Panc1 (cell line): Measurements from ENCODE around the gene TMEM25.

Source experiments
- POLR2AphosphoS5 ChIP-seq: IDR thresholded peaks from 2 replicates; pipeline ENCODE4 v1.6.1; 2012; ENCODE audit warnings: mild to moderate bottlenecking, low read depth, low read length, moderate library complexity
- TF ChIP-seq, protein P1 (sequence below): fragments of 450-650 bp; IDR thresholded peaks from 2 replicates; pipeline ENCODE4 v1.5.1; 2017; ENCODE audit warnings: mild to moderate bottlenecking

DNA sequence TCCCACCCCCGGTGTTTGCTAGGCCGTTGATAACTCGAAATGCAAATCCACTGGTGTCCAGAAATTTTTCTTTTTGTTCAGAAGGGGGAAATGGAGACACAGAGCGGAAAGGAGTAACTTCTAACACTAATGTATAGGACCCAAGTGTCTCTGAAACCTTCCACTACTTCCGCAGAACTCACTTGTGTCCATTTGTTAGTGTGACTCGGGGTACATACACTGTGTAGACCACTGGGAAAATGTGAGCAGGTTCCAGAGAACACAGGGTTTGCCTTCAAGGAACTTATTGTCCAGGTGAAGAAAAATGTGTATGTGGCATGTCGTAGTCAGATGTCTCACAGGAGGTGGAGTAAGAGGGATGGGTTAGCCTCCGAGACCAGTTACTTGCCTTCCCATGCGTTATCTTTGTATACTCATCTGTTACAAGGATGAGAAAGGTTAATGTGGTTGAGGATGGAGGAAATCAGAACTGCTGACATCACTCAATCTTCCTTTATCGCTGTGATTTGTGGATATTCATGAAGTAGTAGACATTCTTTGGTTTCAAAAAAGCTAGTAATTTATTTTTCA is 42.1 kb downstream of the TMEM25 start:
- TF ChIP-seq, protein P1, sequence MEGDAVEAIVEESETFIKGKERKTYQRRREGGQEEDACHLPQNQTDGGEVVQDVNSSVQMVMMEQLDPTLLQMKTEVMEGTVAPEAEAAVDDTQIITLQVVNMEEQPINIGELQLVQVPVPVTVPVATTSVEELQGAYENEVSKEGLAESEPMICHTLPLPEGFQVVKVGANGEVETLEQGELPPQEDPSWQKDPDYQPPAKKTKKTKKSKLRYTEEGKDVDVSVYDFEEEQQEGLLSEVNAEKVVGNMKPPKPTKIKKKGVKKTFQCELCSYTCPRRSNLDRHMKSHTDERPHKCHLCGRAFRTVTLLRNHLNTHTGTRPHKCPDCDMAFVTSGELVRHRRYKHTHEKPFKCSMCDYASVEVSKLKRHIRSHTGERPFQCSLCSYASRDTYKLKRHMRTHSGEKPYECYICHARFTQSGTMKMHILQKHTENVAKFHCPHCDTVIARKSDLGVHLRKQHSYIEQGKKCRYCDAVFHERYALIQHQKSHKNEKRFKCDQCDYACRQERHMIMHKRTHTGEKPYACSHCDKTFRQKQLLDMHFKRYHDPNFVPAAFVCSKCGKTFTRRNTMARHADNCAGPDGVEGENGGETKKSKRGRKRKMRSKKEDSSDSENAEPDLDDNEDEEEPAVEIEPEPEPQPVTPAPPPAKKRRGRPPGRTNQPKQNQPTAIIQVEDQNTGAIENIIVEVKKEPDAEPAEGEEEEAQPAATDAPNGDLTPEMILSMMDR = no peak
- TF ChIP-seq POLR2AphosphoS5 = no peak; the same call in 1 of the 2 replicates
